ENCODE data around the gene KLHDC8B. TPM values are rescaled to one million over a fixed set of nuclear protein-coding genes. Genes with fewer than 3 reads are reported as not detected.

Gene KLHDC8B
- 36.3 and 42.4 TPM in 2 replicates for total RNA-seq

DNA sequence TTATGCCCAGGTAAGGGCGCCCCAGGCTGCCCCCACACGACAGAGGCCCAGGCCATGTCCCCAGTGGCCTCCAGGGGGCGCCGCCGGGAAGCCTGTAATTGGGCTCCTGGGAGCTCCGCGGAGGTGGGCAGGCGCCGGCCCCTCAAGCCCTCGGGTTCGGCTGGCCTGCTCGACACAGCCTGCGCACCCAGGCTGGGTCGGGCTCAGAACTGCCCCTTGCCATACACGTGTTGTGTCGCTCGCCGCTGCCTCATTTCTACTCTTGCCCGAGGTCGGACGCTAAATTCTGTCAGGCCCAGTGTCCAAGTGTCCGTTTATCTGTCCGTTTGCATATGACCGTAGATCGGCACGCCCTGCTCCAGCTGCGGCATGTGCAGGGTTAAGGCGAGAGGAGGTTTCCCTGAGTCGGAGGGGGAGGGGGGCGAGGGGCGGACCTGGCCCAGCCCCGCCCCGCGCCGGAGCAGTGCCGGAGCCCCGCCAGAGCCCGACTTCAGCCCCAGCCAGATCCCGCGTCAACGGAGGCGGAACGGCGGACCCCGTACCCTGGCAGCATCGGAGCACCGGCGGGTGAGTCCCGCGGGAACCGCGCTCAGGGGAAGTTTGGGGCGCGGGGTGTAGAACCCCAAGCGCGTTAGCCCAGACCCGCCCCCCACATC is at the start of gene KLHDC8B:
KLHDC8B (plus strand) TSS at position 480 of the 656 bp plus-strand sequence. CDS start 1,172 bp downstream, outside the sequence.

DNA sequence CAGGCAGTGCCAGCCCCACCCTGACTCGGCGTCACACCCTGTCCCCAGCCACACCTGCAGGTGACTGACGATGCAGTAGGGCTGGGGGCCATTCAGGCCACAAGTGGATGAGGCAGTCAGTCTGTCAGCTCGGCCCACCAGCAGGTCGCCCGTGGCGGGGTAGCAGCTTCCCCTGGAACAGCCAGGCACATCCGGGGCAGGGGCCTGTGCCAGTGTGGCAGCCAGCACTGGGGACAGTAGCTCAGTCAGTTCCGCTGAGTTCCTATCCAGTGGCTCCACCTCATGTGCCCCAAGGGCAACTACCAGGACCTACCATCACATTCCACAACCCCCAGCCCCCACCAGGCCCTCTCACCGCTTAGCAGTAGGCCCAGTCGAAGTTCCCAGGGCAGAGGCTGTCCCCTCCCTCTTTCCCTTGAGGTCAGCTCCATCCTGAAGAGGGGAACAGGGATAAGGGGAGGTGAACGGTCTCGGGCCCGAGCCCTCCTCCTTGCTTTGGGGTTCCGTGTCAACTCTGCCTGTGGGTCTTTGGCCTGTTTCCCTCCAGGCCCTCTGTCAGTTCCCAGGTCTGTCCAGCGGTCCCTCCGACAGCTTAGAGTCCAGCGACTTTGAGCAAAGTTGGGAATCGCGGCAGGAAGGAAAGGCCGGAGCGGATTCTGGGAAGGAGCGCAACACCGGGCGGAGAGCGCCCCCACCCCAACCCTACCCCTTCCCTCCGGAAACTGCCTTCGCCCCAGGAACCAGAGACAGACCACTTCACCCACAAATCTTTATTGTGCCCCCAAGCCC is 38.8 kb upstream of the KLHDC8B start, which contains the start of gene LAMB2:
LAMB2 (minus strand) TSS at position 614 of the 789 bp plus-strand sequence; CDS start at position 431, 183 bp downstream.

DNA sequence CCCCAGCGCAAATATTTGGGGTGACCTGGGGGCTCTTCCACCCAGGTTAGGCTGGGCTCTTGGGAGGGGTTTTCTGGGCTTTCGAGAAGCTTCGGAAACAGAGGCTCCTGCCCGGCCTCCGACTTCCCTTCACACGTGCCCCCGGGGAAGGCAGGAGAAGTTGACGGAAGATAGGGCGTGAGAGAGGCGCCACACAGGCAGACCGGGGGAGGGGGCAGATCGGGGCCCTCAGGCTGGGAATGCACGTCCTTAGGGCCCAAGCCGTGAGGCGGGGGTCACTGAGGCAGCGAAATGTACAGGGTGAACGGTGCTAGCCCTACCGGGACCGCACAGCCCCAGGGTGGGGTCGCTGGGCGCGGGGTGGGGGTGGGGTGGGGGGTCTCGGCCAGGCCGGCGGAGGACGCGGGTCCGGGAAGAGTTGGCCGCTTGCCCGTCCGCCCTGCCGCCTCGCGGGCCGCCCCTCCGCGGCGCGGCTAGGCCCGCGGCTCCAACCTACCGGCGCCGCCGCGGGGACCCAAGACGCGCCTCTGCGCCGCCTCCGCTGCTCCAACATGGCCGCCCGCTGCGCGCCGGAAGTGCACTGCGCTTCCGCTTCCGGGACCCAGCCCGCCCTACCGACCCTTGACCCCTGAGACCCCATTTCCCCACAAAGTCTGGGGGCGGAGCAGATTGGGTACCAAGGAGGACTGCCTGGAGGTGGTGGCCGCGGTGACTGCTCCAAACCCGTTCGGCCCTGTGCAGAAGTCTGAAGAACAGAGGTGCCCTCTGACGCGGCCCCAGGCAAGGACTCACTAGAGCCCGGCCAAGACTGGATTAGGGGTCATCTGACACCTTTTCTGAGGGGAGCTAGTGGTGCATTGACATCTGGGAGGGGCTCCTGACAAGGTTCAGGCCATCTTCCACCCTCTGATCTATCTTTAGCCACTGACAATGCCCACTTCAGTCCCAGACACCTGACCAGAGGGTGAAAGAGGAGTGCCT is 5.3 kb upstream of the KLHDC8B start, which contains the start of gene CCDC71:
CCDC71 (minus strand) TSS at position 561 of the 981 bp plus-strand sequence. CDS start 2,123 bp downstream, outside the sequence.

Other genes starting within 250 kb of the KLHDC8B start
- 13.9 and 15.2 TPM in 2 replicates for gene P4HTM, start 181.4 kb upstream of the KLHDC8B start, total RNA-seq
- gene WDR6, start 164.2 kb upstream of the KLHDC8B start, total RNA-seq: 64.4 and 65.5 TPM in 2 replicates
- 34.7 and 45.6 TPM in 2 replicates for gene DALRD3, start 153.0 kb upstream of the KLHDC8B start, total RNA-seq
- 92.2 and 212 TPM in 2 replicates for gene NDUFAF3, start 149.5 kb upstream of the KLHDC8B start, total RNA-seq
- 290 and 302 TPM in 2 replicates for gene IMPDH2, start 142.2 kb upstream of the KLHDC8B start, total RNA-seq
- 47.2 and 67.1 TPM in 2 replicates for gene QRICH1, start 77.5 kb upstream of the KLHDC8B start, total RNA-seq
- 269 and 298 TPM in 2 replicates for gene QARS1, start 66.8 kb upstream of the KLHDC8B start, total RNA-seq
- 41.0 and 42.1 TPM in 2 replicates for gene USP19, start 50.8 kb upstream of the KLHDC8B start, total RNA-seq
- 112 and 135 TPM in 2 replicates for gene LAMB2, start 38.5 kb upstream of the KLHDC8B start, total RNA-seq
- 37.9 and 42.0 TPM in 2 replicates for gene CCDC71, start 5.3 kb upstream of the KLHDC8B start, total RNA-seq
- 0.51 and 2.7 TPM in 2 replicates for gene C3orf62, start 105.6 kb downstream of the KLHDC8B start, total RNA-seq
- gene USP4, start 168.5 kb downstream of the KLHDC8B start, total RNA-seq: 7.4 and 11.6 TPM in 2 replicates
- gene GPX1, start 186.8 kb downstream of the KLHDC8B start, total RNA-seq: 357 and 397 TPM in 2 replicates
- gene RHOA, start 240.4 kb downstream of the KLHDC8B start, total RNA-seq: 389 and 539 TPM in 2 replicates
- 18.2 and 25.3 TPM in 2 replicates for gene TCTA, start 240.8 kb downstream of the KLHDC8B start, total RNA-seq